Nephron progenitor cell (in vitro differentiated cells): ENCODE results near the gene NHERF1.

ENCODE experiments used
- DNase-seq: peaks from one replicate; pipeline ENCODE4 v3.0.0; 2021
- H3K27ac Mint-ChIP-seq: 2 replicates; pipeline ENCODE4 v1.8.0; 2021; ENCODE audit warnings: mild to moderate bottlenecking, moderate library complexity, mixed read lengths
- H3K27me3 Mint-ChIP-seq: 2 replicates; pipeline ENCODE4 v1.8.0; 2021; ENCODE audit warnings: mild to moderate bottlenecking, low read depth, mixed read lengths; ENCODE audit not compliant: poor library complexity
- H3K36me3 Mint-ChIP-seq: 2 replicates; pipeline ENCODE4 v1.8.0; 2021; ENCODE audit warnings: low read depth, mixed read lengths
- H3K4me1 Mint-ChIP-seq: 2 replicates; pipeline ENCODE4 v1.8.0; 2021; ENCODE audit warnings: mixed read lengths
- H3K4me3 Mint-ChIP-seq: 2 replicates; pipeline ENCODE4 v1.8.0; 2021; ENCODE audit warnings: mild to moderate bottlenecking, moderate library complexity, mixed read lengths
- H3K9me3 Mint-ChIP-seq: 2 replicates; pipeline ENCODE4 v1.8.0; 2021; ENCODE audit warnings: mild to moderate bottlenecking, moderate library complexity, mixed read lengths
- TF ChIP-seq, protein P1 (sequence below): fragments of 200-600 bp; sonication (generic); IDR thresholded peaks from 2 replicates; pipeline ENCODE4 v1.5.0; 2021; ENCODE audit warnings: antibody characterized with exemption

The NHERF1 gene

GRCh38 chr17:74785981-74786360 is 37.5 kb downstream of the NHERF1 start:
- Mint-ChIP-seq H3K9me3 (no peaks in the 10 kb centered on the region), H3K27ac (peak overlapping the region; percentile 54), H3K27me3 (peaks cover 3% of the 10 kb centered on the region), H3K36me3 (no peaks in the 10 kb centered on the region), H3K4me3 (no peak overlapping the region), H3K4me1 (peaks cover 16% of the 10 kb centered on the region)
- TF ChIP-seq, protein P1, sequence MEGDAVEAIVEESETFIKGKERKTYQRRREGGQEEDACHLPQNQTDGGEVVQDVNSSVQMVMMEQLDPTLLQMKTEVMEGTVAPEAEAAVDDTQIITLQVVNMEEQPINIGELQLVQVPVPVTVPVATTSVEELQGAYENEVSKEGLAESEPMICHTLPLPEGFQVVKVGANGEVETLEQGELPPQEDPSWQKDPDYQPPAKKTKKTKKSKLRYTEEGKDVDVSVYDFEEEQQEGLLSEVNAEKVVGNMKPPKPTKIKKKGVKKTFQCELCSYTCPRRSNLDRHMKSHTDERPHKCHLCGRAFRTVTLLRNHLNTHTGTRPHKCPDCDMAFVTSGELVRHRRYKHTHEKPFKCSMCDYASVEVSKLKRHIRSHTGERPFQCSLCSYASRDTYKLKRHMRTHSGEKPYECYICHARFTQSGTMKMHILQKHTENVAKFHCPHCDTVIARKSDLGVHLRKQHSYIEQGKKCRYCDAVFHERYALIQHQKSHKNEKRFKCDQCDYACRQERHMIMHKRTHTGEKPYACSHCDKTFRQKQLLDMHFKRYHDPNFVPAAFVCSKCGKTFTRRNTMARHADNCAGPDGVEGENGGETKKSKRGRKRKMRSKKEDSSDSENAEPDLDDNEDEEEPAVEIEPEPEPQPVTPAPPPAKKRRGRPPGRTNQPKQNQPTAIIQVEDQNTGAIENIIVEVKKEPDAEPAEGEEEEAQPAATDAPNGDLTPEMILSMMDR: no peak
- DNase-seq: no peak

- no peaks in the 10 kb centered on the region for H3K9me3 Mint-ChIP-seq
- TF ChIP-seq, protein P1: no peak
- peaks cover 2% of the 10 kb centered on the region for H3K36me3 Mint-ChIP-seq
- no peak overlapping the region for H3K27ac Mint-ChIP-seq
- no peak for DNase-seq
- peaks cover 16% of the 10 kb centered on the region for H3K4me1 Mint-ChIP-seq
- peaks cover 3% of the 10 kb centered on the region for H3K27me3 Mint-ChIP-seq
- no peak overlapping the region for H3K4me3 Mint-ChIP-seq
These were observed 38.1 kb downstream of the NHERF1 start for GRCh38 chr17:74786431-74787055.

- no peak overlapping the region for H3K27ac Mint-ChIP-seq
- peaks cover 8% of the 10 kb centered on the region for H3K4me1 Mint-ChIP-seq
- peaks cover 9% of the 10 kb centered on the region for H3K36me3 Mint-ChIP-seq
- no peak for DNase-seq
- peaks cover 13% of the 10 kb centered on the region for H3K27me3 Mint-ChIP-seq
- TF ChIP-seq, protein P1: no peak
- H3K4me3 Mint-ChIP-seq: no peak overlapping the region
- H3K9me3 Mint-ChIP-seq: no peaks in the 10 kb centered on the region
These were observed 42.0 kb downstream of the NHERF1 start for GRCh38 chr17:74790161-74791058.

DNA sequence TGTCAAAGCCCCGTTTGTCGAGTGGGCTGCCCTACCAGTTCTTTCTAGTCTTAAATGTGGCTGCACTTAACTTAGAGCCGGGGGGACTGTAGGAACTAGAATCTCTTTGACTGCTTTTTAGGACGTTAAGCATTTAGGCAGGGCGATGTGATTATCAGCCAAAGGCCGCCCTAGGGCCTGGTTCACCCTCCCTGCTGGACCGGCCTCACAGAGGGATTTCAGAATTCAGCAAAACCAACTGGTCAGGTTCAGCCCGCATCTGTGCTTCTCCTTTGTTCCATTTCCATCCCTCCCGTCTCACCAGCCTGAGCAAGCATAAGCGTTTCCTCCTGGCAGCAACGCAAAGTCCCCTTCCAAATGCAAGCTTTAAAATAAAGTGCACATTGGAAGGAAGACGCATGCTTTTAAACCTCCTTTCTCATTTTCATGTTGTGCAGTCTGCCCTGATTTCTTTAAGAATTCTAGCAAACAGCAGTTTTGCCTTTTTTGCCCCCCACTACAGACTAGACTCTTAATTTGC is 44.2 kb downstream of the NHERF1 start:
- TF ChIP-seq, protein P1: no peak
- Mint-ChIP-seq H3K36me3 (peaks cover 17% of the 10 kb centered on the region), H3K4me3 (no peak overlapping the region), H3K4me1 (no peaks in the 10 kb centered on the region), H3K9me3 (no peaks in the 10 kb centered on the region), H3K27ac (no peak overlapping the region), H3K27me3 (peaks cover 13% of the 10 kb centered on the region)
- DNase-seq: no peak

- Mint-ChIP-seq H3K4me1 (no peaks in the 10 kb centered on the region), H3K36me3 (peaks cover 27% of the 10 kb centered on the region), H3K27me3 (peaks cover 12% of the 10 kb centered on the region), H3K9me3 (no peaks in the 10 kb centered on the region), H3K4me3 (no peak overlapping the region), H3K27ac (no peak overlapping the region)
- TF ChIP-seq, protein P1: no peak
- DNase-seq: no peak
These were observed 47.0 kb downstream of the NHERF1 start for GRCh38 chr17:74795327-74796020.
